ENCODE results near the gene OXNAD1.

Gene OXNAD1

DNA sequence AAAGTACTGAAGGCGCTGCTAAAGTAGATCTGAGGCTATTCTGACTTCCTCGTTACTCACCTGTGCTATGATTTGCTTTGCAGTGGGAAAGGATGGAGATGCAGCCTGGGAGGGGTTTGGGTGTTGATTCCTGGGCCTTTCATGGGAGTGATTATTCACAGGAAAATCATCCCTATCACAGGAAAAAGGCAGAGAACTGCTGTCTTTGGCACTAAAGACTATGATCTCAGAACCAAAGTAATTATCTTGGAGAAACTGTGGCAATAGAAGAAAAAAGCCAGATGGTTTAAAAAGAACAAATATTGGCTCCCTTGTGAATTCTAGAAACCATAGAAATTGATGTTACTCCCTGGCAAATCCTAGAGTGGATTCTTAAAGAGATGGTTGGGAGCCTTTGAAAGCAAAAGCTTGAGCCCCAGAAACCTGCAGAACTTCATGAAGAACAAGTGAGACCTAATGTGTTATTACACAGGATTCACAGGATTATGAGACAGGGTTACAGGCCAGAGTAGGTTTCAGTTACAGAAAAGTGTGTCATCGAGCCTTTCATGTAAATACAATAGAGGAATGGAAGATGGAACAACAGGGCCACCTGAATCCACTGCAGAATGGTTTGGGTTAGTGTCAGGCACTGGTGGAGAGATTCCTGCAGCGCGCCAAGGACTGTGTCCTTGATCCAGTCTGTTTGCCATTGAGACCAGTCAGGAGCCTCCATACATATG lies 85.7 kb downstream of the OXNAD1 start:
- in situ Hi-C loops (cut with MboI; ENCODE audit: low sequenced_read_pairs): no loop called here

DNA sequence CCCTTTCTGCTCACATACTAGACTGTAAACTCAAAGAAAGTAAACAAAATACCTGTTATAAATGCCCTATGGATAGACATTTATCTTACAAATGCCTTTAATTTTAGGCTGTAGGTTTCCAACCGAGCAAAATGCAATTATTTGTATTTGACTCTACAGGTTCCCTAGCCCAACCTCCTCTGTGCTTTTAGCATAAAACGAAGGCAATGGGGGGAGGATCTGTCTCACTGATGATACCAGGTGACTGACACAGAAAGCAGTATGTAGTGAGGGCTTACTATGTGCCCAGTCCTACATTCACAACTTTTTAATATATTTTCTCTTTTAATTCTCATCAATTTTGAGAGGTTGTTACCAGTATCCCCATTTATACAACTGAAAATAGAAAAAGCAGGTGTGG lies 87.4 kb downstream of the OXNAD1 start:
- in situ Hi-C loops (cut with MboI; ENCODE audit: low sequenced_read_pairs): no loop called here

DNA sequence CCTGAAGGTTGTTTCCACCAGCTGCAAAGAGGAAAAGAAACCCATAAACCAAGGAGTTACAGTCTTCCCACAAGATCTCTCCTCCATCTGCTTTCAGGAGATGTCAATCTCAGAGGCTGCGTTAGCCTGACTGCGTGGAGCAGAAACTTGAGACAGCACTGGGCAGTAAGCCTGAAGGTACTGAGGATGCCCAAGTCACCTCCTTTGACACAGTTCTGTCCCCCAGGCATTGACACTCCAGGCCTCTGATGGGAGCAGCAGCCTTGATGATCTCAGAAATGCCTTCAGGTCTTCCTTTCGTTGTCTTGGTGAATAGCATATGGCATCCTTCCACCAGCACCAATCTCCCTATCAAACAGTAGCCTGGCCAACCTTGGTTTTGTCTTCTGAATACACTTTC lies 89.3 kb downstream of the OXNAD1 start:
- in situ Hi-C loops (cut with MboI; ENCODE audit: low sequenced_read_pairs): no loop called here

Measured in hTERT RPE-1 (cell line).